ENCODE results near the gene GRIK4. TPM values are rescaled to one million over a fixed set of nuclear protein-coding genes. Genes with fewer than 3 reads are reported as not detected.

The GRIK4 gene
- polyA plus RNA-seq, 1 of the 3 experiments (the other 2 are of a cell fraction) = 0.03 TPM

- Histone ChIP-seq H3K9me2 (no peaks in the 10 kb centered on the region), H3K27me3 (ENCODE audit: insufficient read depth) (no peaks in the 10 kb centered on the region), H2AFZ (ENCODE audit: low read depth) (no peak overlapping the region), H3K79me2 (ENCODE audit: insufficient read depth) (no peaks in the 10 kb centered on the region), H3K9me3 (no peaks in the 10 kb centered on the region), H3K4me3 (ENCODE audit: low read depth in 2 of 2, low read length in 1 of 2) (no peak overlapping the region), H3K4me1 (ENCODE audit: control insufficient read depth in 1 of 2, insufficient read depth in 2 of 2, low read depth in 1 of 2, low read length in 1 of 2) (no peaks in the 10 kb centered on the region), H3K9ac (no peak overlapping the region), H4K20me1 (ENCODE audit: insufficient read depth) (no peaks in the 10 kb centered on the region), H3F3A (replicated peaks; ENCODE audit: insufficient read depth) (no peaks in the 10 kb centered on the region), H3K36me3 (replicated peaks in 1 of 2; ENCODE audit: control insufficient read depth in 1 of 2, insufficient read depth in 2 of 2, low read length in 1 of 2) (no peaks in the 10 kb centered on the region), H3K4me2 (no peak overlapping the region), H3K27ac (ENCODE audit: low read depth in 2 of 2, low read length in 1 of 2) (no peak overlapping the region)
- DNase-seq = no peak
- TF ChIP-seq MEF2A (IDR thresholded peaks at IDR 0.05; ENCODE audit: borderline replicate concordance, low read depth) (no peak), YY1 (IDR thresholded peaks at IDR 0.05; ENCODE audit: low read depth) (no peak), SMC3 (IDR thresholded peaks at IDR 0.05; ENCODE audit: low read depth, low read length) (no peak), PBX3 (IDR thresholded peaks at IDR 0.05) (no peak), CHD2 (IDR thresholded peaks at IDR 0.05; ENCODE audit: low read length, partially characterized antibody) (no peak), NFIC (IDR thresholded peaks at IDR 0.05; ENCODE audit: borderline replicate concordance) (no peak), FOXJ3 (CRISPR knock-in tag; IDR thresholded peaks at IDR 0.05) (no peak)
- TF ChIP-seq, protein P1, sequence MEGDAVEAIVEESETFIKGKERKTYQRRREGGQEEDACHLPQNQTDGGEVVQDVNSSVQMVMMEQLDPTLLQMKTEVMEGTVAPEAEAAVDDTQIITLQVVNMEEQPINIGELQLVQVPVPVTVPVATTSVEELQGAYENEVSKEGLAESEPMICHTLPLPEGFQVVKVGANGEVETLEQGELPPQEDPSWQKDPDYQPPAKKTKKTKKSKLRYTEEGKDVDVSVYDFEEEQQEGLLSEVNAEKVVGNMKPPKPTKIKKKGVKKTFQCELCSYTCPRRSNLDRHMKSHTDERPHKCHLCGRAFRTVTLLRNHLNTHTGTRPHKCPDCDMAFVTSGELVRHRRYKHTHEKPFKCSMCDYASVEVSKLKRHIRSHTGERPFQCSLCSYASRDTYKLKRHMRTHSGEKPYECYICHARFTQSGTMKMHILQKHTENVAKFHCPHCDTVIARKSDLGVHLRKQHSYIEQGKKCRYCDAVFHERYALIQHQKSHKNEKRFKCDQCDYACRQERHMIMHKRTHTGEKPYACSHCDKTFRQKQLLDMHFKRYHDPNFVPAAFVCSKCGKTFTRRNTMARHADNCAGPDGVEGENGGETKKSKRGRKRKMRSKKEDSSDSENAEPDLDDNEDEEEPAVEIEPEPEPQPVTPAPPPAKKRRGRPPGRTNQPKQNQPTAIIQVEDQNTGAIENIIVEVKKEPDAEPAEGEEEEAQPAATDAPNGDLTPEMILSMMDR (IDR thresholded peaks at IDR 0.05) = no peak
- TF ChIP-seq, protein P2, sequence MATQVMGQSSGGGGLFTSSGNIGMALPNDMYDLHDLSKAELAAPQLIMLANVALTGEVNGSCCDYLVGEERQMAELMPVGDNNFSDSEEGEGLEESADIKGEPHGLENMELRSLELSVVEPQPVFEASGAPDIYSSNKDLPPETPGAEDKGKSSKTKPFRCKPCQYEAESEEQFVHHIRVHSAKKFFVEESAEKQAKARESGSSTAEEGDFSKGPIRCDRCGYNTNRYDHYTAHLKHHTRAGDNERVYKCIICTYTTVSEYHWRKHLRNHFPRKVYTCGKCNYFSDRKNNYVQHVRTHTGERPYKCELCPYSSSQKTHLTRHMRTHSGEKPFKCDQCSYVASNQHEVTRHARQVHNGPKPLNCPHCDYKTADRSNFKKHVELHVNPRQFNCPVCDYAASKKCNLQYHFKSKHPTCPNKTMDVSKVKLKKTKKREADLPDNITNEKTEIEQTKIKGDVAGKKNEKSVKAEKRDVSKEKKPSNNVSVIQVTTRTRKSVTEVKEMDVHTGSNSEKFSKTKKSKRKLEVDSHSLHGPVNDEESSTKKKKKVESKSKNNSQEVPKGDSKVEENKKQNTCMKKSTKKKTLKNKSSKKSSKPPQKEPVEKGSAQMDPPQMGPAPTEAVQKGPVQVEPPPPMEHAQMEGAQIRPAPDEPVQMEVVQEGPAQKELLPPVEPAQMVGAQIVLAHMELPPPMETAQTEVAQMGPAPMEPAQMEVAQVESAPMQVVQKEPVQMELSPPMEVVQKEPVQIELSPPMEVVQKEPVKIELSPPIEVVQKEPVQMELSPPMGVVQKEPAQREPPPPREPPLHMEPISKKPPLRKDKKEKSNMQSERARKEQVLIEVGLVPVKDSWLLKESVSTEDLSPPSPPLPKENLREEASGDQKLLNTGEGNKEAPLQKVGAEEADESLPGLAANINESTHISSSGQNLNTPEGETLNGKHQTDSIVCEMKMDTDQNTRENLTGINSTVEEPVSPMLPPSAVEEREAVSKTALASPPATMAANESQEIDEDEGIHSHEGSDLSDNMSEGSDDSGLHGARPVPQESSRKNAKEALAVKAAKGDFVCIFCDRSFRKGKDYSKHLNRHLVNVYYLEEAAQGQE (IDR thresholded peaks at IDR 0.05; ENCODE audit: low read depth, low read length) = no peak
- ChIA-PET CTCF (interaction anchor here (1.3 kb wide), 1 partner anchor 11 kb away, joined by 5 read pairs; no protein-coding TSS in a partner anchor), POLR2A (no interaction called here)
- 9% methylated on average over 1 of the region's 1 CpG for WGBS (ENCODE audit: low lambda C conversion rate)
Observed at GRCh38 chr11:120964857-120965256, 453.3 kb downstream of the GRIK4 start.

- ChIA-PET CTCF (interaction anchor here (1.6 kb wide), 1 partner anchor 14 kb away, joined by 6 read pairs; no protein-coding TSS in a partner anchor), POLR2A (no interaction called here)
- Histone ChIP-seq H3K27me3 (ENCODE audit: insufficient read depth) (no peaks in the 10 kb centered on the region), H3K36me3 (replicated peaks in 1 of 2; ENCODE audit: control insufficient read depth in 1 of 2, insufficient read depth in 2 of 2, low read length in 1 of 2) (no peaks in the 10 kb centered on the region), H3K27ac (ENCODE audit: low read depth in 2 of 2, low read length in 1 of 2) (no peak overlapping the region), H3K4me3 (ENCODE audit: low read depth in 2 of 2, low read length in 1 of 2) (no peak overlapping the region), H3K9ac (no peak overlapping the region), H2AFZ (ENCODE audit: low read depth) (no peak overlapping the region), H3F3A (replicated peaks; ENCODE audit: insufficient read depth) (no peaks in the 10 kb centered on the region), H4K20me1 (ENCODE audit: insufficient read depth) (no peaks in the 10 kb centered on the region), H3K9me3 (no peaks in the 10 kb centered on the region), H3K9me2 (no peaks in the 10 kb centered on the region), H3K4me2 (no peak overlapping the region), H3K79me2 (ENCODE audit: insufficient read depth) (no peaks in the 10 kb centered on the region), H3K4me1 (ENCODE audit: control insufficient read depth in 1 of 2, insufficient read depth in 2 of 2, low read depth in 1 of 2, low read length in 1 of 2) (no peaks in the 10 kb centered on the region)
- TF ChIP-seq EP300 (IDR thresholded peaks at IDR 0.05; ENCODE audit: borderline replicate concordance in 1 of 2, low read depth in 1 of 2, low read length in 1 of 2) (no peak), GATA2 (CRISPR knock-in tag; IDR thresholded peaks at IDR 0.05) (no peak), ZBTB33 (IDR thresholded peaks at IDR 0.05; ENCODE audit: borderline replicate concordance, low read depth) (no peak)
- WGBS (ENCODE audit: low lambda C conversion rate) = 40% methylated on average over 12 of the region's 14 CpGs
- DNase-seq = no peak
Observed at GRCh38 chr11:120966840-120967239, 455.3 kb downstream of the GRIK4 start.

All from SK-N-SH (cell line).